CD4-positive, alpha-beta T cell treated with Interferon alpha-2 for 1 hour (primary cell): ENCODE measurements around the gene TECTB.
A peak's percentile ranks its signal among the peaks of the same experiment; 100 is the strongest.

Experiments used
- DNase-seq, 2 donors: peaks; one replicate each; pipeline ENCODE4 v3.0.0-alpha.2; 2020 to 2022

TECTB gene

GRCh38 chr10:112275512-112276245 is 7.5 kb upstream of the TECTB start:
- DNase-seq, result no peak

GRCh38 chr10:112278871-112279270 is 4.3 kb upstream of the TECTB start:
- no peak for DNase-seq

- DNase-seq, result no peak
These were observed 3.8 kb upstream of the TECTB start for GRCh38 chr10:112279433-112279832.

- DNase-seq, result no peak
These were observed 2.8 kb upstream of the TECTB start for GRCh38 chr10:112280205-112280921.

GRCh38 chr10:112282086-112282485 is 1.1 kb upstream of the TECTB start:
- no peak for DNase-seq

- DNase-seq, result no peak
These were observed 3.9 kb downstream of the TECTB start for GRCh38 chr10:112286837-112287818.

- no peak for DNase-seq
These were observed 4.6 kb downstream of the TECTB start for GRCh38 chr10:112287844-112288243.

- DNase-seq, result no peak
These were observed 5.3 kb downstream of the TECTB start for GRCh38 chr10:112288486-112288885.

- DNase-seq, result no peak
These were observed 6.3 kb downstream of the TECTB start for GRCh38 chr10:112289373-112290053.

GRCh38 chr10:112290054-112290373 is 6.8 kb downstream of the TECTB start:
- no peak for DNase-seq

GRCh38 chr10:112294169-112294568 is 11.0 kb downstream of the TECTB start:
- no peak for DNase-seq

GRCh38 chr10:112295853-112296830 is 12.9 kb downstream of the TECTB start:
- no peak for DNase-seq

- no peak for DNase-seq
These were observed 13.7 kb downstream of the TECTB start for GRCh38 chr10:112296908-112297331.

- DNase-seq, result no peak
These were observed 15.4 kb downstream of the TECTB start for GRCh38 chr10:112298581-112298980.

- DNase-seq, result no peak
These were observed 16.3 kb downstream of the TECTB start for GRCh38 chr10:112299456-112299855.

GRCh38 chr10:112302335-112302734 is 19.1 kb downstream of the TECTB start:
- DNase-seq, result no peak

GRCh38 chr10:112303528-112303927 is 20.3 kb downstream of the TECTB start:
- DNase-seq, result no peak

GRCh38 chr10:112304267-112304859 is 21.2 kb downstream of the TECTB start:
- DNase-seq, result no peak

- peak in 1 of 2 donors; percentile 22 for DNase-seq
These were observed 24.3 kb downstream of the TECTB start for GRCh38 chr10:112307358-112308124.

GRCh38 chr10:112308125-112308502 is 24.9 kb downstream of the TECTB start:
- no peak for DNase-seq
